CD4-positive, alpha-beta T cell treated with Interferon alpha-2 for 1 hour (primary cell): ENCODE data around the gene DIDO1.
"Not testable (repeated sequence)": the region's sequence is repeated elsewhere in the genome, so short reads cannot be mapped to it uniquely, and the experiment has no call there.

ENCODE experiments used
- DNase-seq, 2 donors: peaks; one replicate each; pipeline ENCODE4 v3.0.0-alpha.2; 2020 to 2022

Gene DIDO1

GRCh38 chr20:62925420-62926228 lies 681 bp downstream of the DIDO1 start:
- peak; percentile 40 to 63 for DNase-seq

GRCh38 chr20:62925076-62925419 lies 1.3 kb downstream of the DIDO1 start:
- no peak for DNase-seq

GRCh38 chr20:62924442-62925075 lies 1.7 kb downstream of the DIDO1 start:
- DNase-seq, result peak in 1 of 2 donors; percentile 56

GRCh38 chr20:62923669-62924441 lies 2.5 kb downstream of the DIDO1 start:
- no peak for DNase-seq

GRCh38 chr20:62923059-62923668 lies 3.1 kb downstream of the DIDO1 start:
- not testable (repeated sequence) for DNase-seq

GRCh38 chr20:62922451-62922921 lies 3.8 kb downstream of the DIDO1 start:
- DNase-seq, result peak; percentile 31 to 71

- DNase-seq, result peak; percentile 60 to 78
These were observed 5.1 kb downstream of the DIDO1 start for GRCh38 chr20:62921119-62921687.

- no peak for DNase-seq
These were observed 6.2 kb downstream of the DIDO1 start for GRCh38 chr20:62920039-62920645.

- DNase-seq, result peak; percentile 38 to 63
These were observed 7.5 kb downstream of the DIDO1 start for GRCh38 chr20:62918831-62919230.

GRCh38 chr20:62918147-62918546 lies 8.2 kb downstream of the DIDO1 start:
- peak in 1 of 2 donors; percentile 34 for DNase-seq

GRCh38 chr20:62917720-62918119 lies 8.6 kb downstream of the DIDO1 start:
- no peak for DNase-seq

- no peak for DNase-seq
These were observed 9.4 kb downstream of the DIDO1 start for GRCh38 chr20:62916703-62917476.

- DNase-seq, result peak in 1 of 2 donors; percentile 31
These were observed 11.3 kb downstream of the DIDO1 start for GRCh38 chr20:62914970-62915457.

GRCh38 chr20:62914436-62914835 lies 11.9 kb downstream of the DIDO1 start:
- DNase-seq, result no peak

- DNase-seq, result no peak
These were observed 13.2 kb downstream of the DIDO1 start for GRCh38 chr20:62913043-62913630.

- DNase-seq, result no peak
These were observed 14.5 kb downstream of the DIDO1 start for GRCh38 chr20:62911701-62912280.

- DNase-seq, result no peak
These were observed 15.4 kb downstream of the DIDO1 start for GRCh38 chr20:62910777-62911497.

- DNase-seq, result no peak
These were observed 16.0 kb downstream of the DIDO1 start for GRCh38 chr20:62910217-62910766.
